ENCODE data around the gene CCL11.

CCL11 gene

GRCh38 chr17:34249061-34249460, 36.5 kb upstream of the CCL11 start:
- Histone ChIP-seq H3K27ac (peak overlapping the region; percentile 46), H3K36me3 (replicated peaks) (no peaks in the 10 kb centered on the region), H3K27me3 (replicated peaks) (no peaks in the 10 kb centered on the region), H3K4me3 (ENCODE audit: low read depth, low read length) (no peak overlapping the region)
- in situ Hi-C loops (cut with HindIII; ENCODE audit: low pct_ligation_motif_present, low sequenced_read_pairs): no loop called here
- no peak for DNase-seq
- TF ChIP-seq CTCF (IDR thresholded peaks at IDR 0.05; ENCODE audit: low read depth, low read length, missing control alignments): no peak

GRCh38 chr17:34249478-34249877, 36.1 kb upstream of the CCL11 start:
- Histone ChIP-seq H3K27me3 (replicated peaks) (no peaks in the 10 kb centered on the region), H3K27ac (peak overlapping the region; percentile 46), H3K36me3 (replicated peaks) (no peaks in the 10 kb centered on the region), H3K4me3 (ENCODE audit: low read depth, low read length) (no peak overlapping the region)
- DNase-seq: no peak
- in situ Hi-C loops (cut with HindIII; ENCODE audit: low pct_ligation_motif_present, low sequenced_read_pairs): no loop called here
- TF ChIP-seq CTCF (IDR thresholded peaks at IDR 0.05; ENCODE audit: low read depth, low read length, missing control alignments): no peak

GRCh38 chr17:34251186-34251585, 34.4 kb upstream of the CCL11 start:
- Histone ChIP-seq H3K4me3 (ENCODE audit: low read depth, low read length) (no peak overlapping the region), H3K27me3 (replicated peaks) (no peaks in the 10 kb centered on the region), H3K36me3 (replicated peaks) (no peaks in the 10 kb centered on the region), H3K27ac (peak overlapping the region; percentile 79)
- no peak for DNase-seq
- in situ Hi-C loops (cut with HindIII; ENCODE audit: low pct_ligation_motif_present, low sequenced_read_pairs): no loop called here
- TF ChIP-seq CTCF (IDR thresholded peaks at IDR 0.05; ENCODE audit: low read depth, low read length, missing control alignments): no peak

GRCh38 chr17:34252095-34252443, 33.5 kb upstream of the CCL11 start:
- in situ Hi-C loops (cut with HindIII; ENCODE audit: low pct_ligation_motif_present, low sequenced_read_pairs): no loop called here
- Histone ChIP-seq H3K4me3 (ENCODE audit: low read depth, low read length) (no peak overlapping the region), H3K36me3 (replicated peaks) (no peaks in the 10 kb centered on the region), H3K27me3 (replicated peaks) (no peaks in the 10 kb centered on the region), H3K27ac (peak overlapping the region; percentile 79)
- DNase-seq: peak; percentile 50
- no peak for TF ChIP-seq CTCF (IDR thresholded peaks at IDR 0.05; ENCODE audit: low read depth, low read length, missing control alignments)

GRCh38 chr17:34252444-34253138, 33.0 kb upstream of the CCL11 start:
- H3K36me3 ChIP-seq (replicated peaks): no peaks in the 10 kb centered on the region
- peak; percentile 82 for DNase-seq
- H3K27ac ChIP-seq: peak overlapping the region; percentile 79
- no peaks in the 10 kb centered on the region for H3K27me3 ChIP-seq (replicated peaks)
- H3K4me3 ChIP-seq (ENCODE audit: low read depth, low read length): no peak overlapping the region
- in situ Hi-C loops (cut with HindIII; ENCODE audit: low pct_ligation_motif_present, low sequenced_read_pairs): no loop called here
- TF ChIP-seq CTCF (IDR thresholded peaks at IDR 0.05; ENCODE audit: low read depth, low read length, missing control alignments): no peak

- H3K27me3 ChIP-seq (replicated peaks): no peaks in the 10 kb centered on the region
- in situ Hi-C loops (cut with HindIII; ENCODE audit: low pct_ligation_motif_present, low sequenced_read_pairs): no loop called here
- no peak for TF ChIP-seq CTCF (IDR thresholded peaks at IDR 0.05; ENCODE audit: low read depth, low read length, missing control alignments)
- DNase-seq: no peak
- H3K36me3 ChIP-seq (replicated peaks): no peaks in the 10 kb centered on the region
- peak overlapping the region; percentile 79 for H3K27ac ChIP-seq
- no peak overlapping the region for H3K4me3 ChIP-seq (ENCODE audit: low read depth, low read length)
Measured at GRCh38 chr17:34253139-34253525, 32.4 kb upstream of the CCL11 start.
